ENCODE measurements around the gene FOXN1.

Gene FOXN1

GRCh38 chr17:28551421-28552175 lies 45.5 kb downstream of the FOXN1 start:
- Mint-ChIP-seq H3K4me3 (peak overlapping the region; percentile 90), H3K27me3 (no peaks in the 10 kb centered on the region), H3K9me3 (ENCODE audit: low read depth) (no peaks in the 10 kb centered on the region), H3K27ac (peak overlapping the region; percentile 43), H3K36me3 (peaks cover 7% of the 10 kb centered on the region), H3K4me1 (ENCODE audit: low read depth) (peaks cover 46% of the 10 kb centered on the region)

DNA sequence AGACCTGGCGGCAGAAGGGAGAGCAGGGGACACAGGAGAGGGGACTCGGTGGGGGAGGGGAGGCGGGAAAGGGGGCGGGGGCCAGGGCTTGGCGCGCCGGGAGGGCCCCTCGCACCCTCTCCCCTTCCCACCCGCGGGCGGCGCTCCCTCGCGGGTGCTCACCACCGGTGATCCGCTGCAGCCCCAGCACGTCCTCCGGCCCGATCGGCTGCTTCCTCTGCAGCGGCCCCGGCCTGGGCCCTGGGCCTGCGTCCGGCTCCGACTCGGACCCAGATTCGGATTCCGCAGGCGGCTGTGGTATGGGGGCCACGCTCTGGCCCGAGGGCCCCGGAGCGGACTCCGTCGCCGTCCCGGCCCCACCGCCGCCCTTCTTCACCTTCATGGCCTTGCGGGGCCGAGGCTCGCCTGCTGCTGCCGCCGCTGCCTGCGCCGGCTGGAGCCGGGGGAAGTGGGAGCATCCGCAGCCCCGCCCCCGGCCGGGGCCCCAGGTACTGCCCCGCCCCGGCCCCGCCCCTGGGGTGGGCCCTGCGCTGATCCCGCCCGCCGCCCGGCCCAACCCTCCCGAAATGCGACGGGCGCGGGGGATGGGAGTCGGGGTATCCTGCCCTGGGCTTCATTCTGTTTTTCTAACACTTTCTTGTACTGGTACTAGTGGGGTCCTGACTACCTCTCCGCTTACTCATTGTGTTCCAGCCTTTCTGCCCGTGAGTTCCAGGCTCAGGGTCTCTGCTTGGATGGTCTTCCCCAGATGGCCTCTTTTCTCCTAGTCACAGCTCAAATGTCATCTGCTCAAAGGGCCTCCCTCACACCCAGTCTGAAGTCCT lies 46.2 kb downstream of the FOXN1 start, which contains the start of gene UNC119:
Gene UNC119, minus strand, starts transcription at position 449 of the 824 bp plus-strand sequence. Its CDS starts 67 bp downstream, at position 382.
- no peaks in the 10 kb centered on the region for H3K27me3 Mint-ChIP-seq
- peak within 1 kb of the TSS; percentile 90 for H3K4me3 Mint-ChIP-seq
- peak within 1 kb of the TSS; percentile 43 for H3K27ac Mint-ChIP-seq
- peaks cover 46% of the 10 kb centered on the region for H3K4me1 Mint-ChIP-seq (ENCODE audit: low read depth)
- peaks cover 8% of the 10 kb centered on the region for H3K36me3 Mint-ChIP-seq
- H3K9me3 Mint-ChIP-seq (ENCODE audit: low read depth), result no peaks in the 10 kb centered on the region

DNA sequence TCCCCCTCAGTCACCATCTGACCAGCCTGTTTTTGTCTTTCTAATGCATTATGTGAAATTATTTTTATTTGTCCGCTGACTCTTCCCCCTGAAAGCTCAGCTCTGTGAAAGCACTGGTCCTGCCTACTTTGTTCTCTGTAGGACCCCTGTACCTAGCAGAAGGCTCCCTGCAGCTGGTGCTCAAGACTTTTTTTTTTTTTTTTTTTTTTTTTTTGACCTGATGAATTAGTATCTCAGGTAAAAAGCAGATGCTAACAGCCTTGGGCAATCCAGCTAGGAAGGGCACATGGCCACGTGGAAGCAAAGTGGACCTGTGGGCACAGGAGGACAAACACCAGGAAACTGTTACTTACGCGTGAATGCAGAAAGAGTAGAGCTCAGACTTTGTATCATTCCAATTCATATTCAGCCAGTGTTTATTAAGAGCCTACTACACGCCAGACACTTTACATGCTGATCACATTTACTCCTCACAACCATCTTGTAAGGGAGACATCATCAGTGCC lies 46.9 kb downstream of the FOXN1 start:
- H3K4me1 Mint-ChIP-seq (ENCODE audit: low read depth), result peaks cover 43% of the 10 kb centered on the region
- H3K36me3 Mint-ChIP-seq, result peaks cover 8% of the 10 kb centered on the region
- peak overlapping the region; percentile 28 for H3K27ac Mint-ChIP-seq
- H3K27me3 Mint-ChIP-seq, result no peaks in the 10 kb centered on the region
- H3K4me3 Mint-ChIP-seq, result peak overlapping the region; percentile 88
- no peaks in the 10 kb centered on the region for H3K9me3 Mint-ChIP-seq (ENCODE audit: low read depth)

GRCh38 chr17:28554565-28554964 lies 48.4 kb downstream of the FOXN1 start:
- Mint-ChIP-seq H3K27me3 (no peaks in the 10 kb centered on the region), H3K4me1 (ENCODE audit: low read depth) (peaks cover 28% of the 10 kb centered on the region), H3K4me3 (no peak overlapping the region), H3K27ac (no peak overlapping the region), H3K9me3 (ENCODE audit: low read depth) (no peaks in the 10 kb centered on the region), H3K36me3 (peaks cover 11% of the 10 kb centered on the region)

DNA sequence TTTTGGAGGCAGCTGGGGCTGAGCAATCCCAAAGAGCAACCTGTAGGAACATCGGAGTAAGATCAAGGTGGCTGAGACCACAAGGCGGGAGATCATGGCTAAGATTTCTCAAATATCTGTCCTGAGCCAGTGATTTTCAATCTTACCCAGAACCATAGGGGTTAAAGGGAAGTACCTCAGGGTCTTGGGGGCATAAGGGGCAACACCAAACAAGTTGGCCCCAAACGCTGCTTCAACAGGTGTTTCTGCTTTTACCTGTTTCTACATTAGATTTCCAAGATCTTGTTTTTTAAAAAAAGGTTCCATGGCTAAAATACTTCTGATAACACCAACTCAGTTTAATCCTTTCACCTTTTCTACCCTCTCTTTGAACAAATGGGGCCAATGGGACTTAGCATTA lies 48.9 kb downstream of the FOXN1 start:
- Mint-ChIP-seq H3K27ac (no peak overlapping the region), H3K4me3 (no peak overlapping the region), H3K9me3 (ENCODE audit: low read depth) (no peaks in the 10 kb centered on the region), H3K36me3 (peaks cover 11% of the 10 kb centered on the region), H3K27me3 (no peaks in the 10 kb centered on the region), H3K4me1 (ENCODE audit: low read depth) (peaks cover 24% of the 10 kb centered on the region)

GRCh38 chr17:28563475-28563874 lies 57.3 kb downstream of the FOXN1 start:
- Mint-ChIP-seq H3K4me3 (no peak overlapping the region), H3K9me3 (ENCODE audit: low read depth) (no peaks in the 10 kb centered on the region), H3K36me3 (peaks cover 9% of the 10 kb centered on the region), H3K4me1 (ENCODE audit: low read depth) (peaks cover 21% of the 10 kb centered on the region), H3K27ac (no peak overlapping the region), H3K27me3 (no peaks in the 10 kb centered on the region)

GRCh38 chr17:28567604-28568003 lies 61.5 kb downstream of the FOXN1 start:
- Mint-ChIP-seq H3K4me1 (ENCODE audit: low read depth) (peaks cover 48% of the 10 kb centered on the region), H3K9me3 (ENCODE audit: low read depth) (no peaks in the 10 kb centered on the region), H3K4me3 (peak overlapping the region; percentile 60), H3K27ac (peak overlapping the region; percentile 83), H3K27me3 (no peaks in the 10 kb centered on the region), H3K36me3 (peaks cover 4% of the 10 kb centered on the region)

GRCh38 chr17:28569446-28569845 lies 63.3 kb downstream of the FOXN1 start:
- no peaks in the 10 kb centered on the region for H3K27me3 Mint-ChIP-seq
- H3K36me3 Mint-ChIP-seq, result peaks cover 4% of the 10 kb centered on the region
- H3K27ac Mint-ChIP-seq, result peak overlapping the region; percentile 18
- H3K9me3 Mint-ChIP-seq (ENCODE audit: low read depth), result no peaks in the 10 kb centered on the region
- H3K4me3 Mint-ChIP-seq, result peak overlapping the region; percentile 96
- H3K4me1 Mint-ChIP-seq (ENCODE audit: low read depth), result peaks cover 55% of the 10 kb centered on the region

GRCh38 chr17:28570716-28571360 lies 64.7 kb downstream of the FOXN1 start:
- H3K27me3 Mint-ChIP-seq, result no peaks in the 10 kb centered on the region
- H3K4me1 Mint-ChIP-seq (ENCODE audit: low read depth), result peaks cover 49% of the 10 kb centered on the region
- H3K9me3 Mint-ChIP-seq (ENCODE audit: low read depth), result no peaks in the 10 kb centered on the region
- peaks cover 4% of the 10 kb centered on the region for H3K36me3 Mint-ChIP-seq
- peak overlapping the region; percentile 96 for H3K4me3 Mint-ChIP-seq
- H3K27ac Mint-ChIP-seq, result peak overlapping the region; percentile 91

DNA sequence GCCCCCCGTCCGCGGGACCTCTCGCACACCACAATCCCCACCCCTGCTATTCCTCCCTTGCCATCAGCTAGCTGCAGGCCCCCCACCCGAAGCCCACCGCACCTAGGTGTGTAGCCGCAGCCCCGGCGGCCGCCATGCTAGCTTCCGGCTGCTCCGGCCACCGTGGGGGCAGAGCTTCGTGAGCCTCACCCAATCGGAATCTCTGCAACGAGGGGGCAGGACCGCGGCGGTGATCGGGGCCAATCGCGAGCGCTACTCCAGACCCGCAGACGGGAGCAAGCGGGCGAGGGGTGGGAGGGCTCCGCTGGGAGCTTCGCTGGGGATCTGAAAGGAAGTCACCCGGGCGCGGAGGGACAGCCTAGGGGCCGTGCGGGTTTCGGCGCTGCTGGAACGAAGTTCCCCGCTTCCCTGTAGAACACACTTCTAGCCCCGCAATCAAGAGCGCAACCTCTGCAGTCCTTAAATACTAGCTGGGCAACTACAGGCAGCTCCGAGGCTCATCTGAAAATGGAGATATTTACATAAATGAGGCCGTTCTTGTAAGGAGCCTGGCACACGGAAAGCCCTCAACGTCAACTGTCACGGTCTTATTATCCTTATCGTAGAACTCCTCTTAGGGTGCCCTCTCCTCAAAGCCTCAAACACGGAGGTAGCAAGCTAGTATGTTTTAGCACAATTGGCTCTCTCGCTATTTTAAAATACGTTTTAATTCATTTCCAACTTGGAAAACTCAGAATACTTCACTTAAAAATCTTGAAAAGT lies 65.4 kb downstream of the FOXN1 start, which contains the start of gene PIGS:
Gene PIGS, minus strand, starts transcription at position 164 of the 762 bp plus-strand sequence. Its CDS starts 28 bp downstream, at position 136.
- Mint-ChIP-seq H3K36me3 (peaks cover 4% of the 10 kb centered on the region), H3K9me3 (ENCODE audit: low read depth) (no peaks in the 10 kb centered on the region), H3K27ac (peak within 1 kb of the TSS; percentile 91), H3K4me3 (peak within 1 kb of the TSS; percentile 96), H3K4me1 (ENCODE audit: low read depth) (peaks cover 56% of the 10 kb centered on the region), H3K27me3 (no peaks in the 10 kb centered on the region)

- Mint-ChIP-seq H3K27ac (peak overlapping the region; percentile 76), H3K27me3 (no peaks in the 10 kb centered on the region), H3K9me3 (ENCODE audit: low read depth) (no peaks in the 10 kb centered on the region), H3K36me3 (peaks cover 4% of the 10 kb centered on the region), H3K4me3 (peak overlapping the region; percentile 96), H3K4me1 (ENCODE audit: low read depth) (peaks cover 58% of the 10 kb centered on the region)
Measured at GRCh38 chr17:28572259-28573039, 66.3 kb downstream of the FOXN1 start.

- Mint-ChIP-seq H3K27ac (peak overlapping the region; percentile 76), H3K4me1 (ENCODE audit: low read depth) (peaks cover 53% of the 10 kb centered on the region), H3K27me3 (no peaks in the 10 kb centered on the region), H3K4me3 (peak overlapping the region; percentile 96), H3K9me3 (ENCODE audit: low read depth) (no peaks in the 10 kb centered on the region), H3K36me3 (no peaks in the 10 kb centered on the region)
Measured at GRCh38 chr17:28573040-28573380, 66.9 kb downstream of the FOXN1 start.

DNA sequence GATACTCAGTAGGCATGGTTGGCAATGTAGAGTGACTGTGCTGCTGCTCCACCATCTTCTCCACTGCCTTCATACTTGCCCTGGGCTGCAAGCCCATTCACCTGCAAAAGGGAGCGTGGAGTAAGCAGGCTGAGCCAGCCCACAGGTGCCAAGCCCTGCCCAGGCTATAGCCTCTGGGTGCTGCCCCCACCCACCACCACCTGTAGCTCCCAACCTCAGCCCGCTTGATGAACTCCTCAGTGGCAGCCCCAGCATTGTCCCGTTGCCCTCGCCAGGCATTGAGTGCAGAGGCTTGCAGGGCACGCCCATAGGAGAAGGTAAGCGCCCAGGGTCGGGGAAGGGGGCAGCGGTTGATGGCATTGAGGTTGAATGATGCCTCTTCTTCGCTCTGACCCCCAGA lies 67.4 kb downstream of the FOXN1 start:
- Mint-ChIP-seq H3K36me3 (no peaks in the 10 kb centered on the region), H3K27ac (no peak overlapping the region), H3K4me1 (ENCODE audit: low read depth) (peaks cover 49% of the 10 kb centered on the region), H3K9me3 (ENCODE audit: low read depth) (no peaks in the 10 kb centered on the region), H3K27me3 (no peaks in the 10 kb centered on the region), H3K4me3 (no peak overlapping the region)

Measured in activated naive CD8-positive, alpha-beta T cell (primary cell).